NB4 (cell line): ENCODE results near the gene EIF4G3.

ENCODE experiments used
- CTCF ChIP-seq: IDR thresholded peaks from one replicate; pipeline ENCODE4 v1.5.1; 2012; ENCODE audit warnings: low read depth, low read length
- MAX ChIP-seq: IDR thresholded peaks from 2 replicates; pipeline ENCODE4 v1.6.1; 2011; ENCODE audit warnings: low read depth, low read length
- POLR2A ChIP-seq: IDR thresholded peaks from 2 replicates; pipeline ENCODE4 v1.6.1; 2011; ENCODE audit warnings: mild to moderate bottlenecking; ENCODE audit not compliant: insufficient read length; ENCODE audit errors: extremely low read depth

- TF ChIP-seq CTCF (no peak), MAX (no peak), POLR2A (no peak)
These were observed 16.2 kb upstream of the EIF4G3 start for GRCh38 chr1:21192871-21193270.
